Lower leg skin (tissue), 3 donors: ENCODE data around the gene CTNND2.

Source experiments
- POLR2A ChIP-seq, 2 donors: fragments of 450-650 bp; IDR thresholded peaks; one replicate each; pipeline ENCODE4 v1.6.1; 2016 to 2017; ENCODE audit warnings: antibody characterized with exemption in 2 of 2, mild to moderate bottlenecking in 1 of 2, moderate library complexity in 1 of 2
- TF ChIP-seq, protein P1 (sequence below), 3 donors: fragments of 450-650 bp; IDR thresholded peaks; one replicate each; pipeline ENCODE4 v1.5.1; 2016; ENCODE audit warnings: antibody characterized with exemption in 3 of 3, mild to moderate bottlenecking in 3 of 3, moderate library complexity in 2 of 3

- no peak for TF ChIP-seq POLR2A (IDR thresholded peaks at IDR 0.05)
- TF ChIP-seq, protein P1, sequence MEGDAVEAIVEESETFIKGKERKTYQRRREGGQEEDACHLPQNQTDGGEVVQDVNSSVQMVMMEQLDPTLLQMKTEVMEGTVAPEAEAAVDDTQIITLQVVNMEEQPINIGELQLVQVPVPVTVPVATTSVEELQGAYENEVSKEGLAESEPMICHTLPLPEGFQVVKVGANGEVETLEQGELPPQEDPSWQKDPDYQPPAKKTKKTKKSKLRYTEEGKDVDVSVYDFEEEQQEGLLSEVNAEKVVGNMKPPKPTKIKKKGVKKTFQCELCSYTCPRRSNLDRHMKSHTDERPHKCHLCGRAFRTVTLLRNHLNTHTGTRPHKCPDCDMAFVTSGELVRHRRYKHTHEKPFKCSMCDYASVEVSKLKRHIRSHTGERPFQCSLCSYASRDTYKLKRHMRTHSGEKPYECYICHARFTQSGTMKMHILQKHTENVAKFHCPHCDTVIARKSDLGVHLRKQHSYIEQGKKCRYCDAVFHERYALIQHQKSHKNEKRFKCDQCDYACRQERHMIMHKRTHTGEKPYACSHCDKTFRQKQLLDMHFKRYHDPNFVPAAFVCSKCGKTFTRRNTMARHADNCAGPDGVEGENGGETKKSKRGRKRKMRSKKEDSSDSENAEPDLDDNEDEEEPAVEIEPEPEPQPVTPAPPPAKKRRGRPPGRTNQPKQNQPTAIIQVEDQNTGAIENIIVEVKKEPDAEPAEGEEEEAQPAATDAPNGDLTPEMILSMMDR (IDR thresholded peaks at IDR 0.05): no peak
Observed at GRCh38 chr5:11734369-11734768, 169.9 kb downstream of the CTNND2 start.
